GM21737 (cell line): ENCODE data around the gene PDIA3.
A peak's percentile ranks its signal among the peaks of the same experiment; 100 is the strongest.
"Not testable (repeated sequence)": the region's sequence is repeated elsewhere in the genome, so short reads cannot be mapped to it uniquely, and the experiment has no call there.

ENCODE experiments used
- ATAC-seq: cut with Tn5 transposase; IDR thresholded peaks from one replicate; pipeline ENCODE4 v1.9.1; 2021; ENCODE audit warnings: mild to moderate bottlenecking, moderate library complexity; ENCODE audit not compliant: unreplicated experiment

PDIA3 gene

GRCh38 chr15:43808960-43809678 is 62.9 kb downstream of the PDIA3 start:
- peak; percentile 49 for ATAC-seq

- not testable (repeated sequence) for ATAC-seq
These were observed 68.8 kb downstream of the PDIA3 start for GRCh38 chr15:43815064-43815463.

GRCh38 chr15:43821505-43821904 is 75.3 kb downstream of the PDIA3 start:
- ATAC-seq, result no peak
